ENCODE results near the gene C19orf44.
"Not testable (repeated sequence)": the region's sequence is repeated elsewhere in the genome, so short reads cannot be mapped to it uniquely, and the experiment has no call there.

Gene C19orf44

DNA sequence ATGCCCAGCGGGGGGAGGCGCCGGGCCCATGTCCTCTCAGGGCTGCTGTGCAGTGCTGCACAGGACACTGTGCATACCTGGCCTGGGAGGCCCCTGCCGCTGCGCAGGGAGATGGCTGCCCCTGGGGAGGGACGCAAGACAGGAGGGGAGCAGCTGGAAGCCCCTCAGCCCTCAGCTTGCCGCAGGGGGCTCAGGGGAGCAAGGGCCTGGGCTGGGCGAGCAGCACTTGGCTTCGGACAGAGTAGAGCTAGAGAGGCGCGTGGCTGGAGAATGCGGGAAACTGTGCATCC, 35.1 kb downstream of the C19orf44 start:
- FAIRE-seq: no peak
- DNase-seq (ENCODE audit: insufficient read length, low spot score): no peak

DNA sequence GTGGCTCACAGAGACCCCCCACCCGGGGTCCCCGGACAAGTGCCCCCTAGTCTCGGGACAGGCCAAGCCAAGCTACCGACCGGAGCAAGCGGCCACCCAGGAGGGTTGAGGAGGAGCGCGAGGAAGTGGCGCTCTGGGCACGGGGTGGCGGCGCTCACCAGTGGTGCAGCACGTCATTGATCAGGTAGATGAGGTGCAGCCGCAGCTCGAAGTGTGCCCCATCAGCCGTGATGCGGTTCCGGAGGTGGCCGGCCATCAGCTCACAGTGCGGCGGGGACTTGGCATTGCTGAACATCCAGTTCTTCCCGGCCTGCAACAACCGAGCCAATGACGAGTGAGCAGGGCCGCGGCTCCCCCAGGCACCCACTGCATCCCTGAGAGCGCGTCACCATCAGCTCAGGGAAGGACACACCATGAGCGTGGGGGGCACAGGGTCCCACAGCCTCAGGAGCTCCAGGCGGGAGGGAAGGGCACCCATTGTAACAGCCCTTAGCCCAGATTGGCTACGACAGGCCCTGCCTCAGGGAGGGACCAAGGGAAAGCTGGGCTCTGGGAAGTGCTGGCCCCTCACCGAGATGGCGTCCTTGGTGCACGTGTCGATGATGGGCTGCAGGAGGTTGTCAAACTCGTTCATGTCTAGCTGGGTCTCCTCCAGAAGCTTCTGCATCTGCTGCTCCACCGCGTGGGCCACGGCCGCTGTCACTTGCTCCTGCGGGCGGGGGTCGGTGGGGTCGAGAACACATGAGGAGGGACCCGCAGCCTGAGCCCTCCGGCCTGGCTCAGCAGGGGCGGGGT, 36.4 kb downstream of the C19orf44 start:
- DNase-seq (ENCODE audit: insufficient read length, low spot score): no peak
- no peak for FAIRE-seq

DNA sequence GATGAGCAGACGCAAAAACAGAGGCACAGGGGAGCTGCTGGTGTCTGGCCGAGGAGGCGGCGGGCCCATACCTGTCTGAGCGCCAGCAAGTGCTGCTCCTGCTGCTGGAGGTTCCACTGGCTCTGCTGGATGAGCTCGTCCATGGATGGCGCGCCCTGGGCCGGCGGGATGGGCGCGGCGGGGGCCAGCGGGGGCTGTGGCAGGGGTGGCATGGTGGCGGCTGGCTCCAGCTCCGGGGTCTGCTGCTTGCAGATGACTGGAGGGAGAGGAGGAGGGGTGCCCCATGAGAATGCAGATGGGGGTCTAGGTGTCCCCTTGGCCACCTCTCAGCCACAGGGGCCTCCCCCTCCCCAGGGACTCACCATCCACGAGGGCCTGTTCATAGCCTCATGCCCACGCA, 39.2 kb downstream of the C19orf44 start:
- FAIRE-seq: no peak

DNA sequence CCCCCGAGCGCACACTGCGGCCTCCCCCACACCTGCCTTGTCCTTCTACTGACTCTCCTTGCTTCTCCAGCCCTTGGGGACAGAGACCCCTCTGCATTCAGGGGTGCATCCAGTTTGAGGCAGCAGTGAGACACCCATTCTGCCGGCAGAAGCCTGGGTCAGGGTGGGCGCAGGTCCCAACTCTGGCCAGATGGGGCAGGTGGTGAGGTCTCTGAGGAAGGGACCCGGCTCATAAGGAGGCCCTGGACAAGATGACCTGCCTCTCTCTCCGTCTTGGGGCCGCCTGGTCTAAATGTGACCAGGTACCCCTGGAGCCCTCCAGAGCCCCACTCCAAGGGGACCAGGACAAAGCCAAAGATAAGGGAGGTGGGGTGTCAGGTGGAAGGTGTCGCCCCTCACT, 39.9 kb downstream of the C19orf44 start:
- FAIRE-seq: no peak
- DNase-seq (ENCODE audit: insufficient read length, low spot score): no peak

More for the DNA sequence above, 39.2 kb downstream of the C19orf44 start:
- DNase-seq (ENCODE audit: insufficient read length, low spot score): no peak

DNA sequence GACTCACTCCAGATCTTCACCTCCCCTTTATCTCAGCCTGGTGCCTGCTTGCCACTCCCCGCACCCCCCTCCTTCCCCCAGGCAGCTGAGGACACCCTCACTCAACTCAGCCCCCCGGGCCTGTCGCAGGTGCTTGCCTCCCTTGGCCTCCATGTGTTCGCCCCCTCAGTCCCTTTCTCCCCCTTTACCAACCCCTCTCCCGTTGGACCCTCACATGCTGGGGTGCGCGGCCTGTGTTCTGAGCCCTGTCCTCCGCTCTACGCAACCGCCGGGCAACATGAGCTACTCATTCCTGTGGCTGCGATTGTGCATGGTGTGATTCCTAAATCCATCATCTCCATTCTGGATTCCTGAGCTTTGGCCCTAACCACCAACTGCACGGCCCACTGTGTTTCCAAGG, 40.9 kb downstream of the C19orf44 start:
- FAIRE-seq (no peak), DNase-seq (ENCODE audit: insufficient read length, low spot score) (no peak)

DNA sequence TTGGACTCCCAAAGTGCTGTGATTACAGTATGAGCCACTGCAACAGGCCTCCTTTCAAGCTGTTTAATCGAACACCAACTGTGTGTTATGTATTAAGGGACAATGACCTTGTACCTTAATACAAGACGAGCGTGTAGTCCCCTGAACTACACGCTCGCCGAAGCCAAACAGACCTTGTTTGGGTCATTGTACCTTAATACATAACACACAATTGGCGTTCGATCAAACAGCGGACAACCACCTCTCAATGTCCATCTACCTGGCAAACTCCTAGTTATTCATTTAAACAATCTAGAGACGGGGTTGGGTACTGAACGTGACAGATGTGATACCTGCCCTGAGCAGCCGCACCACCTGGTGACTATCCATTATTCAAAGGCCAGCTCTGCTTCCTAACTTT, 44.8 kb downstream of the C19orf44 start:
- FAIRE-seq: no peak
- no peak for DNase-seq (ENCODE audit: insufficient read length, low spot score)

DNA sequence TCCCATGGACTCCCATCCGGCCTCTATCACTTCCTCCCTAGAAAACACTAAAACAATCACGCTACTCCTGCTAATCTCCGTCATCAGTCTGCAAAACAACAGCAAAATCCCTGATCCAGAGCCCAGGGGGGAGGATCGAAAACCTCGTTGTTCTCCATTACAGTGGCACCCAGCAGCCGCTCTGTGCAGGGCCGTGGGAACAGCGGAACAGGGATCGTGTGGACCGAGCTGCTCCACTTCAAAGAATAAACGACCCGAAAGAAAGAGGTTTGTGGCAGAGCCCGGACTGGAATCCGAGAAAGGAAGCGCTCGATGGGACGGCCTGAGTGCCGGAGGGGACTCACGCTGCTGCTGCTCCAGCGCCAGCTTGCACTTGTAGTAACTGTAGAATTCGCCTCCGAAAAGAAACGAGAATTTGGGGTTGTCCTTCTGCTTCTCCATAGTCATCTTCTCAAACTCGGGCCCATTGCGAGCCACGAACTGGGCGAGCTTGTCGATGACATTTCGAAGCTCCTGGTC, 45.4 kb downstream of the C19orf44 start:
- FAIRE-seq: no peak

DNA sequence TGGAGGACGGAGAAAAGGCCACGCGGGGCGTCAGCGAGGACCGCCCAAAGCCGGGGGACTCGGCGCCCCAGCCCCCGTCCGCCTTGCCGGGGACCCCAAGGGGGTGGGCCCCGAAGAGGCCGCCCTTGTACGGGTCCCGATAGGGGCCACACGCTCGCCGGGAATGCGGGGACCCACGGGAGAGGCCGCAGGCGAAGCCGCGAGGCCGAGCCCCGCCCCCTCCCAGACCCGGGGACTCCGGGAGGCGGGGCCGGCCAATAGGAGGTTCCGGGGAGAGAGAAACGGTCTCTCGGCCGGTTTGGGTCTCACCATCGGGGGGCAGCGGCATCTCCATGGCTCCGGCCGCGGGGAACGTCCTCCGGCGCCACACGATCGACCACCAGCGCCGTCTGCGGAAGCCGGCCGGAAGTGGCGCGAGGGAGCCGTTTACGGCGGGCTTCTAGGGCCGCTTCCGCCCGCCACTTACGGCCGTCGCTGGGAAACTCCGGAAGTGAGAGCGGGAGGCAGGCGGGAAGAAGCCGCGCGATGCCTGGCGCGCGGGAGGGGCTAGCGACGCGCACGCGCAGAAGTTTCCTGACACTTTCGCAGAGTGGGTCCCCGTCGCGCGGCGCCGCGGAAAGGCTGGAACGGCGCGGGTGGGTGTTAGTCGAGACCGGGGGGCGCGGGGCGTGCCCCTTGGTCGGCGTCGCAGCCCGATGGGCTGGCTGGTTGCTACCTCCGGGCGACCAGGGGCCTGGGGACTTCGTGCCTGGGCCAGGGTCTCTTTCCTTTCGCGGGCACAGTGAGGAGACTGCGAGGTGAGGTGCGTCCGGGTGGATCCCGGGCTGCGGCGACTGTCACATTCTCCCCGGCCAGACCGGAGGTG, 46.1 kb downstream of the C19orf44 start, which contains the start of gene CHERP:
Gene CHERP, minus strand, starts transcription at position 393 of the 865 bp plus-strand sequence. Its CDS starts 59 bp downstream, at position 334.
- FAIRE-seq: peak; percentile 82
- peak; percentile 95 for DNase-seq (ENCODE audit: insufficient read length, low spot score)

More for the DNA sequence above, 45.4 kb downstream of the C19orf44 start:
- DNase-seq (ENCODE audit: insufficient read length, low spot score): no peak

DNA sequence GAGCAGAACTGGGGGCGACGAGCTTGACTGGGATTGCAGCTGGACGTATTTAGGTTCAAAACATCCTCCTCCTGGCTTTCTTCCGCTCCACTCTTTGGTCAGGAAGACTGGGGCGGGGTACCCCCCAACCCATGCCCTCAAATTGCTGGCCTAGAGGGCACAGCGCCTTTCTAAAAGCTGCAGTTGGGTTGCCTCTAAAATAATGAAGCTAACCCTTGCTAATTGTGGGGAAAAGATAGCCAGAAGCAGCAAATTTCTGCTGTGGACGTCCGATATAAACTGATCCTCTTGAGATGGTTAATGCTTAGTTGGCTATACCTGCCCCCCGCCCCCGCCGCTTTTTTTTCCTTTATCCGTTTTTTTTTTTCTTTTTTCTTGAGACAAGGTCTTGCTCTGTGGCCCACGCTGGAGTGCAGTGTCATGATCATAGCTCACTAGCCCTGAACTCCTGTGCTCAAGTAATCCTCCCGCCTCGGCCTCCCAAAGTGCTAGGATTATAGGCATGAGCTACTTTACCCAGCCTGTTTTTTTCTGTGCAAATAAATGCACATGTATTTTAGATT, 46.8 kb downstream of the C19orf44 start:
- FAIRE-seq: no peak
- DNase-seq (ENCODE audit: insufficient read length, low spot score): no peak

DNA sequence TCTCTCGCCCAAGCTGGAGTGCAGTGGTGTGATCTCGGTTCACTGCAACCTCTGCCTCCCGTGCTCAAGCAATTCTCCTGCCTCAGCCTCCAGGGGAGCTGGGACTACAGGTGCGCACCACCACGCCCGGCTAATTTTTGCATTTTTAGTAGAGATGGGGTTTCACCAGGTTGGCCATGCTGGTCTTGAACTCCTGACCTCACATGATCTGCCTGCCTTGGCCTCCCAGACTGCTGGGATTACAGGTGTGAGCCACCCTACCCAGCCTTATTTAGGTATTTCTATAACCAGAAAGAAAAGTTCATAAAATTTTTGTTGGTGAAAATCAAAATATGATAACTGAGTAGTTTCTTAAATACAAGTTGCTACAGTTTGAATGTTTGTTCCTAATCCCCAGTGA, 47.5 kb downstream of the C19orf44 start:
- DNase-seq (ENCODE audit: insufficient read length, low spot score); FAIRE-seq: not testable (repeated sequence)

DNA sequence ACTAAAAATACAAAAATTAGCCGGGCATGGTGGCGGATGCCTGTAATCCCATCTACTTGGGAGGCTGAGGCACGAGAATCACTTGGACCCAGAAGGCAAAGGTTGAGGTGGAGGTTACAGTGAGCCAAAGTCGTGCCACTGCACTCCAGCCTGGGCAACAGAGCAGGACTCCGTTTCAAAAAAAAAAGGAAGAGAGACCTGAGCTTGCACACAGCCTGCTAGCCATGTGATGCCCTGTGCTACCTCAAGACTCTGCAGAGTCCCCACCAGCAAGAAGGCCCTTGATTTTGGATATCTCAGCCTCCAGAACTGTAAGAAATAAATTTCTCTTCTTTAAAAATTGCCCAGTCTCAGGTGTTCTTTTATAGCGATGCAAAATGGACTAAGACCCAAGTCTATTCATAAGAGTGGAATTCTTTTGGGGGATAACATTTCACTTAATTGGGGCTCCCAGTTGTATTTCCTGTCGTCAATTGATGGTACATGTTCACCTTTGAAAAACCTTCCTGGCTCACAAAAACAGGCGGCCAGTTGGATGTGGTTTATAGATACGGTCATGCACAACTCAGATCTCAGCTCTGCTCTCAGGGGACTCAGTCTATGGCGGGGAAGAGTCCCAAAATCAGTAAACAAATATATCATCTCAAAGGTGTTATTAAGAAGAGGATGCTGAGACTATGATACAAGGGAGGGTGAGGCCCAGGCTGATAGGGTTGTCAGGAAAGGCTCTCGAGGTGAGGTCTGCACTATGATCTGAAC, 48.5 kb downstream of the C19orf44 start:
- FAIRE-seq: no peak

DNA sequence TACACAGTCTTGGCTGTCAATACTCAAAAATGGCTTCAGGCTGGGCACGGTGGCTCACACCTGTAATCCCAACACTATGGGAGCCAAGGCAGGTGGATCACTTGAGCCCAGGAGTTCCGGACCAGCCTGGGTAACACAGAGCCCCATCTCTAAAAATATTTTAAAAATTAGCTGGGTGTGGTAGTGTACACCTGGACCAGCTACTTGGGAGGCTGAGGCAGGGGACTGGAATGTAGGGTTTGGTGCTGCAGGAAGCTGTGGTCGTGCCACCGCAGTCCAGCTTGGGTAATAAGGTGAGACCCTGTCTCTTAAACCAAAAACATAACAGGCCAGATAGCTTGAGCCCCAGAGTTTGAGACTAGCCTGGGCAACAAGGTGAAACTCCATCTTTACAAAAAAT, 52.8 kb downstream of the C19orf44 start:
- no peak for FAIRE-seq
- DNase-seq (ENCODE audit: insufficient read length, low spot score): no peak

More for the DNA sequence above, 48.5 kb downstream of the C19orf44 start:
- no peak for DNase-seq (ENCODE audit: insufficient read length, low spot score)

DNA sequence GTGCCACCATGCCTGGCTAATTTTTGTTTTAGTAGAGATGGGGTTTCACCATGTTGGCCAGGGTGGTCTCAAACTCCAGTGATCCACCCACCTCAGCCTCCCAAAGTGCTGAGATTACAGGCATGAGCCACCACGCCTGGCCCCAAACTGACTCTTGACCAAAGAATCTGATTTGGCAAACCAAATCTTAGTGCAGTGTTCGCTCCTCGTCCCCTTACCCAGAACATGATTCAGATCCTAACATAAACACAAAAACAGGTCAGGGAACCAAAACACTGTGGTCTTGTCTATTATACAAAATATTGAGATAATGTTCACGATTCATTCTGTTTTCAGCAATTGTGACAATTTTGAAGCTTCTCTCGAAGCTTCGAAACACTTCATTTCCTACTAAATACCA, 55.7 kb downstream of the C19orf44 start:
- FAIRE-seq; DNase-seq (ENCODE audit: insufficient read length, low spot score): not testable (repeated sequence)

DNA sequence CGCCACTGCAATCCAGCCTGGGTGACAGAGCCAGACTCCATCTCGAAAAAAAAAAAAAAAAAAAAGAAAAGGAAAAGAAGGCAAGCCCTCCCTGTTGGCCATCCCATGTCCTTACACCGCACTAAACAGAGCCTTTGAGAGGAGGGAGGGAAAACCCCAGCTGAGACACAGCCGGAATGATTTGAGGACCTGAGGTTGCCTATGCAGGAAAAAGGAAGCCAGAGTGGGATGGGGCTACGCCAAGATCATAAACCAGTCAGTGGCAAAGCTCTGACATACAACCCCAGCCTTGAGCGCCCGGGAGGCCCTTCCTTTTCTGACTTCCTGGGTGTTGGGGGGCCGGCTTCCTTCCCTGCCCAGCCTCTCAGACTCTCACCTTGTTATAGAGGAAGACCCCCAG, 58.6 kb downstream of the C19orf44 start:
- FAIRE-seq (no peak), DNase-seq (ENCODE audit: insufficient read length, low spot score) (no peak)

DNA sequence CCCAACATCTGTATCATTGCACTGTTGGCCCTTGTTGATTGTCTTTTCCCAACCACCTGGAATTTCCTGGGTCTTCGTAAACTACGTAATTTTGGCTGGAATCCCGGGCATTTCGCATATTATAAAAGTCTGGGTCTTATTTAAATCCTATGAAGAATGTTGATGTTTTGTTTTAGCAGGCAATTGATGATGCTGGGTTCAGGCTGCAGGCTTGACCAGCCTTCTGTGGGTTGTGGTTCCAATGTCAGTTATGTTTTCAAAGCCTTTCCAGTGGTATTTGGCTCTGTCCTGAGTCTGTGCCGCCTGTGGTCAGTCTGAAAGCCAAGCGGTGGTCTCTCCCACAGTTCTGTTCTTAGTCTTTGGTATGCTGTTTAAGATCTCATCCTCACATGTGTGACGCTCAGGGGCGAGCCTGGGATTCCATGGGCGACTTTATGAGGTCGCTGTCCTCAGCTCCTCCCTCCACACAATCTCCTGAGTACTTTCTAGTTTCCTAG, 63.6 kb downstream of the C19orf44 start:
- FAIRE-seq: no peak
- DNase-seq (ENCODE audit: insufficient read length, low spot score): no peak

DNA sequence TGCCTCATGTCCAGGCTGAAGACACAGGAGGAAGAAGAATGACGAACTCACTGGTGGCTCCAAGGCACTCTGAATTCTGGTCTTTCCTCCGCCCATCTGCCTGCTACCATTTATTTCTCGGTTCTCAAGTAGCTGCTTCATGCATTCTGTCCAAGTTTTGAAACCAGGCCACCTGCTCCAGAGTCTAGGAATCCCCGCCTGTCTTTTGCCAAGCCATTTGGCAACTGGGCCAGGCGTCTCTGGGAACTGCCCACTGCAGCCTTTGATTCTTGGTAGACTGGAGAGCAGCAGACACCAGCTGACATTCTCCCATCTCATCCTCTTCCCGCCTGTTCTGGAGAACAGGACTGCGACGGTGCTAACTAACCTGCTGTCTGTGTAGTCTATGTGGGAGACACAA, 65.2 kb downstream of the C19orf44 start:
- no peak for FAIRE-seq
- no peak for DNase-seq (ENCODE audit: insufficient read length, low spot score)

DNA sequence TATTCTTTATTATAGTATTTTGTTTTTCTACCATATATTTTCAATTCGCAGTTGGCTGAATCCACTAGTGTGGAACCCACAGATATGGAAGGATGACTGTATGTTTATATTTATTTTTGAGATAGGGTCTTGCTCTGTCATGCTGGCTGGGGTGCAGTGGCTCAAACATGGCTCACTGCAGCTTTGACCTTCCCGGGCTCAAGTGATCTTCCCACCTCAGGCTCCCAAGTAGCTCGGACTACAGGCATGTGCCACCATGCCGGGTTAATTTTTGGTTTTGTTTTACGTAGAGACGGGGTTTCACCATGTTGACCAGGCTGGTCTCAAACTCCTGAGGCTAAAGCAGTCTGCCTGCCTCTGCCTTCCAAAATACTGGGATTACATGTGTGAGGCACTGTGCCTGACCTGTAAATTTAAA, 66.4 kb downstream of the C19orf44 start:
- DNase-seq (ENCODE audit: insufficient read length, low spot score): no peak
- no peak for FAIRE-seq

DNA sequence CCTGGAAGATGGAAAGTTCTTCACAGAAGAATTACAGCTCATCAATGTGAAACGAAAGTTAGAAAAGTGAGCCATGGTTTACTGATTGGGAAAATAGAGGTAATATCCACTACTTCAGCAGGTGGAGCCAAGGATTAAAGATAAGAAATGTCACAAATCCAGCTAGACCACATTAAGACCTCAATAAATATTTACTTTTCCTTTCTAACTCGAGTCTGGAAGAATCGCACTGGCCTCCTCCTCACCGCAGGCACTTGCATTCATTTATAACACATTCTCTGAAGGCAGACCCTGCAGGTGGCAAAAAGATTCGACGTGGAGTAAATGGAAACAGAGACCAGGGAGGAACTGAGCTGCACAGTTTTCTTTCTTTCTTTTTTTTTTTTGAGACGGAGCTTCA, 68.6 kb downstream of the C19orf44 start:
- FAIRE-seq (no peak), DNase-seq (ENCODE audit: insufficient read length, low spot score) (no peak)

DNA sequence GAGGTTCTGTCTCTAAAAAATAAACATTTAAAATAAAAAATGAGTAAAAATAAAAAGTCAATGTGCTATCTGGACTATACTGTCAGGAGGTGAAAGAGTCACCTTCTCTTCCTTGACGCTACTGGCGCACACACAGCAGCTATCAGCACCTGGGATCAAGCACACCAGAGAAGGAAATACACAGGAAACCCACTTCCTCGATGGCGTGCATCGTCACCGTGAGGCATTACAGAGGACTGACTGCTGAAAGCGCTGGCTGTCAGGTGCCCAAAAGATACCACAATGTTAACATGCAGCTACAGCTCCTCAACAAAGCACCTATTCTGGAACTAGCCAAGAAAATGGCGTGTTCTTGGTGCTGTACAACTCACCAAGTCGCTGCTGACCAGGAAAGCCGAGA, 70.0 kb downstream of the C19orf44 start:
- DNase-seq (ENCODE audit: insufficient read length, low spot score) (no peak), FAIRE-seq (no peak)

DNA sequence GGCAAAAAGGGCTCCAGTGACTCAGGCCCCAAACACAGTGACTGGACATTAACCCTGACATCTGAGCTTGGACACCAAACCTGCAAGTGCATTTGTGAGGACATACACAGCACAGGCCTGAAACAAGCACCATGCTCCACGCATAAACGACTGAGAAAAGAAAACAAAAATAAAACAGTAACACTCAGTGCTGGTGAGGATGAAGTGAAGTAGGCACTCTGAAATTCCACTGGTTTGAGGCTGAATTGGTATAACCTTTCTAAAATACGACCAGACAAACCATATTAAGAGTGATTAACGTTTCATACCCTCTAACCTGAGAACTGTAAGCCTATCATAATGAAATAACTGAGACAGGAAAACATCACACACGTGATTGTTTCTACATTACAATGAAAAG, 70.5 kb downstream of the C19orf44 start:
- DNase-seq (ENCODE audit: insufficient read length, low spot score) (no peak), FAIRE-seq (peak; percentile 23)
